DND-41 (cell line): ENCODE data around the gene ME3.

Source experiments
- CTCF ChIP-seq: IDR thresholded peaks from 2 replicates; pipeline ENCODE4 v1.5.1; 2012; ENCODE audit warnings: borderline replicate concordance, low read length, moderate library complexity, mild to moderate bottlenecking; ENCODE audit not compliant: poor library complexity, severe bottlenecking; ENCODE audit errors: extremely low read depth
- EZH2 ChIP-seq: IDR thresholded peaks from 3 replicates; pipeline ENCODE4 v1.6.1; 2012; ENCODE audit warnings: borderline replicate concordance, low read depth, mild to moderate bottlenecking, moderate library complexity, low read length, inconsistent platforms; ENCODE audit not compliant: severe bottlenecking

- no peak for TF ChIP-seq CTCF
- TF ChIP-seq EZH2, result no peak
These were observed 65.5 kb downstream of the ME3 start for GRCh38 chr11:86606836-86607481.
